Tibial nerve (tissue), 4 donors: Measurements from ENCODE around the gene ART4. TPM values are rescaled to one million over a fixed set of nuclear protein-coding genes. Genes with fewer than 3 reads are reported as not detected.

Experiments
- DNase-seq, 2 donors: peaks; one replicate each; pipeline ENCODE4 v3.0.0-alpha.2; 2019; ENCODE audit warnings: low spot score in 2 of 2
- H3K27ac ChIP-seq, 4 donors: fragments of 200-600 bp; sonication (generic) in 3 of 4; one replicate each; pipeline ENCODE4 v1.5.1; 2017 to 2019; ENCODE audit warnings: mild to moderate bottlenecking in 1 of 4
- H3K27me3 ChIP-seq, 2 donors: fragments of 200-600 bp; sonication (generic) in 1 of 2; one replicate each; pipeline versions ENCODE4 v1.5.1 to v1.6.0; 2017 to 2019
- H3K36me3 ChIP-seq, 3 donors: fragments of 200-600 bp; sonication (generic); one replicate each; pipeline ENCODE4 v1.5.1; 2018 to 2019
- H3K4me1 ChIP-seq, 4 donors: fragments of 200-600 bp; sonication (generic) in 3 of 4; one replicate each; pipeline ENCODE4 v1.5.1; 2017 to 2019
- H3K4me3 ChIP-seq, 4 donors: fragments of 200-600 bp; sonication (generic) in 3 of 4; one replicate each; pipeline ENCODE4 v1.5.1; 2017 to 2019; ENCODE audit warnings: mild to moderate bottlenecking in 1 of 4, moderate library complexity in 1 of 4
- H3K9me3 ChIP-seq, 4 donors: fragments of 200-600 bp; sonication (generic) in 3 of 4; one replicate each; pipeline ENCODE4 v1.5.1; 2017 to 2019
- CTCF ChIP-seq, 5 experiments: fragments of 200-600 bp in 3 of 5; fragments of 450-650 bp in 2 of 5; sonication (generic) in 3 of 5; IDR thresholded peaks; one replicate each; pipeline ENCODE4 v1.5.1; 2016 to 2019; ENCODE audit warnings: antibody characterized with exemption in 5 of 5, mild to moderate bottlenecking in 3 of 5, moderate library complexity in 2 of 5
- EP300 ChIP-seq, 2 donors: sonication (generic); formaldehyde crosslinking; IDR thresholded peaks; one replicate each; pipeline ENCODE4 v1.6.1; 2017; ENCODE audit warnings: antibody characterized with exemption in 2 of 2, mild to moderate bottlenecking in 1 of 2
- POLR2A ChIP-seq, 2 donors: fragments of 450-650 bp; IDR thresholded peaks; one replicate each; pipeline ENCODE4 v1.6.1; 2017; ENCODE audit warnings: antibody characterized with exemption in 2 of 2, mild to moderate bottlenecking in 2 of 2, moderate library complexity in 2 of 2
- WGBS, 2 donors: methylation state at CpG; one replicate each; pipeline ENCODE4 v1.1.5; 2018; 5-methylcytosine and 5-hydroxymethylcytosine counted together
- total RNA-seq, 4 donors: library from RNA; depleted of rRNA; stranded (reverse); fragments of >200 nt; gene quantifications; one replicate each; pipeline ENCODE4 v1.1.0, GENCODE V29; 2016

Gene ART4
- total RNA-seq, 4 donors from 2014 or later: under 0.01 to 5.9 (median 1.4) TPM

GRCh38 chr12:14802721-14803010, 40.7 kb downstream of the ART4 start:
- Histone ChIP-seq H3K27me3 (no peaks in the 10 kb centered on the region), H3K36me3 (peaks cover 0 to 19% (median 0%) of the 10 kb centered on the region in 3 donors), H3K4me3 (peak overlapping the region; percentile 78 to 91 (median 88)), H3K4me1 (peaks cover 0 to 43% (median 13%) of the 10 kb centered on the region in 4 donors), H3K27ac (peak overlapping the region; percentile 92 to 96 (median 94)), H3K9me3 (no peaks in the 10 kb centered on the region)
- TF ChIP-seq EP300 (IDR thresholded peaks at IDR 0.05) (no peak), POLR2A (IDR thresholded peaks at IDR 0.05) (no peak), CTCF (IDR thresholded peaks at IDR 0.05) (no peak)
- WGBS, 2 donors: 0 to 1% methylated on average over 7 of the region's 7 CpGs
- DNase-seq: no peak

GRCh38 chr12:14802247-14802646, 41.1 kb downstream of the ART4 start:
- DNase-seq: no peak
- WGBS, 2 donors: 61 to 67% methylated on average over 4 of the region's 4 CpGs
- Histone ChIP-seq H3K27me3 (no peaks in the 10 kb centered on the region), H3K4me1 (peaks cover 0 to 43% (median 13%) of the 10 kb centered on the region in 4 donors), H3K4me3 (peak overlapping the region; percentile 78 to 91 (median 88)), H3K27ac (peak overlapping the region; percentile 92 to 96 (median 94)), H3K36me3 (peaks cover 0 to 23% (median 0%) of the 10 kb centered on the region in 3 donors), H3K9me3 (no peaks in the 10 kb centered on the region)
- TF ChIP-seq EP300 (IDR thresholded peaks at IDR 0.05): no peak
- no peak for TF ChIP-seq CTCF (IDR thresholded peaks at IDR 0.05)
- no peak for TF ChIP-seq POLR2A (IDR thresholded peaks at IDR 0.05)

- H3K27me3 ChIP-seq: no peaks in the 10 kb centered on the region
- H3K4me3 ChIP-seq: no peak overlapping the region
- peaks cover 0 to 5% (median 0%) of the 10 kb centered on the region in 4 donors for H3K4me1 ChIP-seq
- H3K36me3 ChIP-seq: peaks cover 0 to 95% (median 10%) of the 10 kb centered on the region in 3 donors
- no peak overlapping the region for H3K27ac ChIP-seq
- WGBS, 2 donors: 52 to 59% methylated on average over 4 of the region's 4 CpGs
- DNase-seq: no peak
- TF ChIP-seq CTCF (IDR thresholded peaks at IDR 0.05): no peak
- TF ChIP-seq POLR2A (IDR thresholded peaks at IDR 0.05): no peak
- no peak for TF ChIP-seq EP300 (IDR thresholded peaks at IDR 0.05)
- H3K9me3 ChIP-seq: no peaks in the 10 kb centered on the region
Measured at GRCh38 chr12:14795028-14795448, 48.3 kb downstream of the ART4 start.

- H3K9me3 ChIP-seq: no peaks in the 10 kb centered on the region
- WGBS, 2 donors: 73 to 79% methylated on average over 3 of the region's 3 CpGs
- no peak overlapping the region for H3K4me3 ChIP-seq
- DNase-seq: no peak
- no peaks in the 10 kb centered on the region for H3K27me3 ChIP-seq
- H3K36me3 ChIP-seq: peaks cover 0 to 63% (median 17%) of the 10 kb centered on the region in 3 donors
- no peak overlapping the region for H3K27ac ChIP-seq
- peaks cover 0 to 4% (median 0%) of the 10 kb centered on the region in 4 donors for H3K4me1 ChIP-seq
- TF ChIP-seq POLR2A (IDR thresholded peaks at IDR 0.05): no peak
- TF ChIP-seq EP300 (IDR thresholded peaks at IDR 0.05): no peak
- TF ChIP-seq CTCF (IDR thresholded peaks at IDR 0.05): no peak
Measured at GRCh38 chr12:14785568-14785967, 57.8 kb downstream of the ART4 start.

GRCh38 chr12:14784471-14784870, 58.9 kb downstream of the ART4 start:
- Histone ChIP-seq H3K36me3 (peaks cover 0 to 52% (median 12%) of the 10 kb centered on the region in 3 donors), H3K4me3 (no peak overlapping the region), H3K9me3 (no peaks in the 10 kb centered on the region), H3K27me3 (no peaks in the 10 kb centered on the region), H3K27ac (no peak overlapping the region), H3K4me1 (peaks cover 0 to 14% (median 0%) of the 10 kb centered on the region in 4 donors)
- WGBS, 2 donors: 81 to 83% methylated on average over 2 of the region's 2 CpGs
- no peak for DNase-seq
- TF ChIP-seq POLR2A (IDR thresholded peaks at IDR 0.05): no peak
- TF ChIP-seq EP300 (IDR thresholded peaks at IDR 0.05): no peak
- no peak for TF ChIP-seq CTCF (IDR thresholded peaks at IDR 0.05)
